HEK293 (cell line): Measurements from ENCODE around the gene TRIM22.

Experiments used
- CTCF ChIA-PET: fragments of 350-600 bp; formaldehyde crosslinking; extraction: SDS; loops from one replicate; lab custom pipeline; 2021; ENCODE audit warnings: antibody characterized with exemption; lab: Yijun Ruan, JAX
- POLR2A ChIA-PET: fragments of 300-600 bp; formaldehyde crosslinking; extraction: SDS; loops from one replicate; lab custom pipeline; 2020; ENCODE audit warnings: antibody characterized with exemption, inconsistent platforms; lab: Yijun Ruan, JAX
- H3K27ac ChIP-seq: fragments of 200-500 bp; sonication (Bioruptor generic); 2 replicates; pipeline ENCODE4 v1.5.1; 2014; ENCODE audit warnings: low read depth, low read length, control low read depth, inconsistent platforms; ENCODE audit errors: extremely low read depth
- H3K36me3 ChIP-seq, 2 experiments: fragments of 200-500 bp in 1 of 2; sonication (Bioruptor generic) in 1 of 2; 1 replicate in 1 of 2; 2 replicates in 1 of 2; pipeline ENCODE4 v1.5.1; 2014 to 2017; ENCODE audit warnings: inconsistent platforms in 2 of 2, low read length in 2 of 2; ENCODE audit not compliant: control insufficient read depth in 2 of 2, insufficient read depth in 1 of 2
- H3K4me1 ChIP-seq: fragments of 200-500 bp; sonication (Bioruptor generic); 2 replicates; pipeline ENCODE4 v1.5.1; 2014; ENCODE audit warnings: mild to moderate bottlenecking, low read length, inconsistent platforms; ENCODE audit not compliant: control insufficient read depth, insufficient read depth
- H3K4me3 ChIP-seq: 2 replicates; pipeline ENCODE4 v1.5.1; 2011; ENCODE audit warnings: low read depth, mild to moderate bottlenecking, control low read depth, low read length, moderate library complexity
- H3K9me3 ChIP-seq: fragments of 200-500 bp; sonication (Bioruptor generic); 2 replicates; pipeline ENCODE4 v1.5.1; 2014; ENCODE audit warnings: low read depth, low read length, inconsistent platforms; ENCODE audit not compliant: control insufficient read depth, insufficient read depth
- GFI1B ChIP-seq: fragments of 450-650 bp; formaldehyde crosslinking; IDR thresholded peaks from 2 replicates; pipeline ENCODE4 v1.5.1; 2016; ENCODE audit warnings: missing biosample characterization, missing genetic modification characterization
- HOXA7 ChIP-seq: sonication (generic); formaldehyde crosslinking; IDR thresholded peaks from 2 replicates; pipeline ENCODE4 v1.8.1; 2022; ENCODE audit warnings: missing genetic modification reagents, borderline replicate concordance
- RBAK ChIP-seq: fragments of 450-650 bp; formaldehyde crosslinking; IDR thresholded peaks from 2 replicates; pipeline ENCODE4 v1.5.1; 2016; ENCODE audit warnings: missing biosample characterization, missing genetic modification characterization
- TCF7L2 ChIP-seq: IDR thresholded peaks from 2 replicates; pipeline ENCODE4 v1.6.1; 2011; ENCODE audit warnings: low read depth, mild to moderate bottlenecking, inconsistent platforms, low read length, moderate library complexity, borderline replicate concordance
- TRIM28 ChIP-seq: IDR thresholded peaks from 2 replicates; pipeline ENCODE4 v1.6.1; 2011; ENCODE audit warnings: low read length, control low read depth, borderline replicate concordance
- ZFP41 ChIP-seq: fragments of 450-650 bp; formaldehyde crosslinking; IDR thresholded peaks from 2 replicates; pipeline ENCODE4 v1.5.1; 2016; ENCODE audit warnings: missing biosample characterization, missing genetic modification characterization, borderline replicate concordance
- ZFP69B ChIP-seq: fragments of 450-650 bp; formaldehyde crosslinking; IDR thresholded peaks from 2 replicates; pipeline ENCODE4 v1.5.1; 2016; ENCODE audit warnings: missing biosample characterization, missing genetic modification characterization
- ZNF132 ChIP-seq: fragments of 450-650 bp; formaldehyde crosslinking; IDR thresholded peaks from 2 replicates; pipeline ENCODE4 v1.5.1; 2017; ENCODE audit warnings: missing biosample characterization, missing genetic modification characterization, borderline replicate concordance
- ZNF202 ChIP-seq: fragments of 450-650 bp; formaldehyde crosslinking; IDR thresholded peaks from 2 replicates; pipeline ENCODE4 v1.5.1; 2016; ENCODE audit warnings: missing biosample characterization, missing genetic modification characterization, borderline replicate concordance
- ZNF433 ChIP-seq: fragments of 450-650 bp; formaldehyde crosslinking; IDR thresholded peaks from 2 replicates; pipeline ENCODE4 v1.5.1; 2016; ENCODE audit warnings: missing biosample characterization, missing genetic modification characterization, low read depth
- ZNF48 ChIP-seq: fragments of 450-650 bp; formaldehyde crosslinking; IDR thresholded peaks from 2 replicates; pipeline ENCODE4 v1.5.1; 2016; ENCODE audit warnings: missing biosample characterization, missing genetic modification characterization
- ZNF544 ChIP-seq: fragments of 450-650 bp; formaldehyde crosslinking; IDR thresholded peaks from 2 replicates; pipeline ENCODE4 v1.5.0; 2017; ENCODE audit warnings: missing biosample characterization, missing genetic modification characterization
- ZNF596 ChIP-seq: fragments of 450-650 bp; IDR thresholded peaks from 2 replicates; pipeline ENCODE4 v1.5.0; 2018; ENCODE audit warnings: missing biosample characterization, mild to moderate bottlenecking, missing genetic modification characterization, moderate library complexity
- ZNF623 ChIP-seq: fragments of 450-650 bp; formaldehyde crosslinking; IDR thresholded peaks from 2 replicates; pipeline ENCODE4 v1.5.1; 2016; ENCODE audit warnings: missing biosample characterization, missing genetic modification characterization
- TF ChIP-seq, protein P1 (sequence below): fragments of 450-650 bp; formaldehyde crosslinking; conservative IDR thresholded peaks from 2 replicates; pipeline ENCODE4 v1.5.1; 2016; ENCODE audit warnings: low read depth, missing biosample characterization, missing genetic modification characterization
- TF ChIP-seq, protein P2 (sequence below): fragments of 450-650 bp; formaldehyde crosslinking; IDR thresholded peaks from 2 replicates; pipeline ENCODE4 v1.5.1; 2016; ENCODE audit warnings: missing biosample characterization, missing genetic modification characterization

The TRIM22 gene

GRCh38 chr11:5666402-5666793 lies 23.2 kb upstream of the TRIM22 start (continued):
- TF ChIP-seq, protein P1, sequence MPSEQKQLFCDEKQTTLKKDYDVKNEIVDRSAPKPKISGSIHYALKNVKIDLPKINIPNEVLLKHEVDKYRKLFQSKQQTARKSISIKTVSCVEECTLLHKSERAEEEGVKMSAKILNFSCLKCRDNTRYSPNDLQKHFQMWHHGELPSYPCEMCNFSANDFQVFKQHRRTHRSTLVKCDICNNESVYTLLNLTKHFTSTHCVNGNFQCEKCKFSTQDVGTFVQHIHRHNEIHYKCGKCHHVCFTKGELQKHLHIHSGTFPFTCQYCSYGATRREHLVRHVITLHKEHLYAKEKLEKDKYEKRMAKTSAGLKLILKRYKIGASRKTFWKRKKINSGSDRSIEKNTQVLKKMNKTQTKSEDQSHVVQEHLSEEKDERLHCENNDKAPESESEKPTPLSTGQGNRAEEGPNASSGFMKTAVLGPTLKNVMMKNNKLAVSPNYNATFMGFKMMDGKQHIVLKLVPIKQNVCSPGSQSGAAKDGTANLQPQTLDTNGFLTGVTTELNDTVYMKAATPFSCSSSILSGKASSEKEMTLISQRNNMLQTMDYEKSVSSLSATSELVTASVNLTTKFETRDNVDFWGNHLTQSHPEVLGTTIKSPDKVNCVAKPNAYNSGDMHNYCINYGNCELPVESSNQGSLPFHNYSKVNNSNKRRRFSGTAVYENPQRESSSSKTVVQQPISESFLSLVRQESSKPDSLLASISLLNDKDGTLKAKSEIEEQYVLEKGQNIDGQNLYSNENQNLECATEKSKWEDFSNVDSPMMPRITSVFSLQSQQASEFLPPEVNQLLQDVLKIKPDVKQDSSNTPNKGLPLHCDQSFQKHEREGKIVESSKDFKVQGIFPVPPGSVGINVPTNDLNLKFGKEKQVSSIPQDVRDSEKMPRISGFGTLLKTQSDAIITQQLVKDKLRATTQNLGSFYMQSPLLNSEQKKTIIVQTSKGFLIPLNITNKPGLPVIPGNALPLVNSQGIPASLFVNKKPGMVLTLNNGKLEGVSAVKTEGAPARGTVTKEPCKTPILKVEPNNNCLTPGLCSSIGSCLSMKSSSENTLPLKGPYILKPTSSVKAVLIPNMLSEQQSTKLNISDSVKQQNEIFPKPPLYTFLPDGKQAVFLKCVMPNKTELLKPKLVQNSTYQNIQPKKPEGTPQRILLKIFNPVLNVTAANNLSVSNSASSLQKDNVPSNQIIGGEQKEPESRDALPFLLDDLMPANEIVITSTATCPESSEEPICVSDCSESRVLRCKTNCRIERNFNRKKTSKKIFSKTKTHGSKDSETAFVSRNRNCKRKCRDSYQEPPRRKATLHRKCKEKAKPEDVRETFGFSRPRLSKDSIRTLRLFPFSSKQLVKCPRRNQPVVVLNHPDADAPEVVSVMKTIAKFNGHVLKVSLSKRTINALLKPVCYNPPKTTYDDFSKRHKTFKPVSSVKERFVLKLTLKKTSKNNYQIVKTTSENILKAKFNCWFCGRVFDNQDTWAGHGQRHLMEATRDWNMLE (tag by site-specific recombination), result no peak
- TF ChIP-seq TRIM28, result 0 out of 2 replicates have a peak, but pooled peaks have one; percentile 37

DNA sequence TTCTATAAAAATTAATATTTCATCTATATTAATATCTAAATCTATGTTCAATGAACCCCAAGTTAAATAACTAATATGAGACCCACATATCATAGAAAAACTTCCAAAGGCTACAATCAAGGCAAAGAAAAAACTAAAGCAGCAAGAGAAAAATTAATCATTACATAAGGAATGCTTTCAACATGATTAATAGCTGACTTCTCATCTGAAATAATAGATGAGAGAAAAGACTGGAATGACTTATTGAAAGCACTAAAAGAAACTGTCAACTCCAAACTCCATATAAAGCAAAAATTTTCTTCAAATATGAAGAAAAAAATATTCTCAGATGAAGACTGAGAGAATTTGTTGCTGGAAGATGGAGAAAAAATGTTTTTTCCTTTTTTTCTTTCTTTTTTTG lies 17.8 kb upstream of the TRIM22 start:
- TF ChIP-seq ZNF132 (tag by site-specific recombination) (no peak), ZFP41 (tag by site-specific recombination) (no peak), ZNF544 (tag by site-specific recombination) (no peak), ZNF596 (tag by site-specific recombination) (no peak), HOXA7 (no peak), GFI1B (tag by site-specific recombination) (no peak), ZNF48 (tag by site-specific recombination) (no peak), ZFP69B (tag by site-specific recombination) (no peak), RBAK (tag by site-specific recombination) (no peak), ZNF623 (tag by site-specific recombination) (no peak), ZNF202 (tag by site-specific recombination) (no peak), TCF7L2 (no peak), ZNF433 (no peak)
- TF ChIP-seq, protein P2, sequence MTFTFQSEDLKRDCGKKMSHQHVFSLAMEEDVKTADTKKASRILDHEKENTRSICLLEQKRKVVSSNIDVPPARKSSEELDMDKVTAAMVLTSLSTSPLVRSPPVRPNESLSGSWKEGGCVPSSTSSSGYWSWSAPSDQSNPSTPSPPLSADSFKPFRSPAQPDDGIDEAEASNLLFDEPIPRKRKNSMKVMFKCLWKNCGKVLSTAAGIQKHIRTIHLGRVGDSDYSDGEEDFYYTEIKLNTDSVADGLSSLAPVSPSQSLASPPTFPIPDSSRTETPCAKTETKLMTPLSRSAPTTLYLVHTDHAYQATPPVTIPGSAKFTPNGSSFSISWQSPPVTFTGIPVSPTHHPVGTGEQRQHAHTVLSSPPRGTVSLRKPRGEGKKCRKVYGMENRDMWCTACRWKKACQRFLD (tag by site-specific recombination), result no peak
- TF ChIP-seq, protein P1 (tag by site-specific recombination), result no peak

More for the DNA sequence above, 17.8 kb upstream of the TRIM22 start:
- POLR2A ChIA-PET, result no interaction called here
- Histone ChIP-seq H3K9me3 (no peaks in the 10 kb centered on the region), H3K36me3 (peaks cover 0 to 20% of the 10 kb centered on the region in 2 experiments; a peak in 1 of 3 replicates), H3K4me3 (no peak overlapping the region), H3K4me1 (no peaks in the 10 kb centered on the region), H3K27ac (no peak overlapping the region)
- CTCF ChIA-PET, result interaction anchor here (0.5 to 0.7 kb wide), 3 partner anchors 13 to 746 kb away, joined by 3 to 7 read pairs (median 3); partner anchors contain the start of genes TRIM22 and TRIM5
